Measurements from ENCODE around the gene WASHC3. TPM values are rescaled to one million over a fixed set of nuclear protein-coding genes. Genes with fewer than 3 reads are reported as not detected.

WASHC3 gene
- total RNA-seq, 1 donor from 2014 or later = 34.6 TPM

DNA sequence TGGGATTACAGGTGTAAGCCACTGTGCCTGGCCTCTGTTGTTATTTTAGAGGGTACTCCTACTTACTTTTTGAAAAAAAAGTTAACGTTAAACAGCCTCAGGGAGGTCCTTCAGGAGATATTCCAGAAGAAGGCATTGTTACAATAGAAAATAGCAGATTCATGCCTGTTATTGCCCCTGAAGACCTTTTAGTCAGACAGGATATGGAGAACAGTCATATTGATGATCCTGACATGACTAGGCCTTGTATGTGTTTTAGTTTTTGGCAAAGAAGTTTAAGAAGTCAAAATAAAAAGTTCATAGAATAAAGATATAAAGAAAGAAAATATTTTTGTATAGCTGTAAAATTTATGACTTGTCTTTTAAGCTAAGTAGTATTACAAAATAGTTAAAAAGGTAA, 45.3 kb downstream of the WASHC3 start:
- TF ChIP-seq, protein P1, sequence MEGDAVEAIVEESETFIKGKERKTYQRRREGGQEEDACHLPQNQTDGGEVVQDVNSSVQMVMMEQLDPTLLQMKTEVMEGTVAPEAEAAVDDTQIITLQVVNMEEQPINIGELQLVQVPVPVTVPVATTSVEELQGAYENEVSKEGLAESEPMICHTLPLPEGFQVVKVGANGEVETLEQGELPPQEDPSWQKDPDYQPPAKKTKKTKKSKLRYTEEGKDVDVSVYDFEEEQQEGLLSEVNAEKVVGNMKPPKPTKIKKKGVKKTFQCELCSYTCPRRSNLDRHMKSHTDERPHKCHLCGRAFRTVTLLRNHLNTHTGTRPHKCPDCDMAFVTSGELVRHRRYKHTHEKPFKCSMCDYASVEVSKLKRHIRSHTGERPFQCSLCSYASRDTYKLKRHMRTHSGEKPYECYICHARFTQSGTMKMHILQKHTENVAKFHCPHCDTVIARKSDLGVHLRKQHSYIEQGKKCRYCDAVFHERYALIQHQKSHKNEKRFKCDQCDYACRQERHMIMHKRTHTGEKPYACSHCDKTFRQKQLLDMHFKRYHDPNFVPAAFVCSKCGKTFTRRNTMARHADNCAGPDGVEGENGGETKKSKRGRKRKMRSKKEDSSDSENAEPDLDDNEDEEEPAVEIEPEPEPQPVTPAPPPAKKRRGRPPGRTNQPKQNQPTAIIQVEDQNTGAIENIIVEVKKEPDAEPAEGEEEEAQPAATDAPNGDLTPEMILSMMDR (IDR thresholded peaks at IDR 0.05) = no peak
- Histone ChIP-seq H3K4me1 (no peaks in the 10 kb centered on the region), H3K9me3 (no peaks in the 10 kb centered on the region), H3K4me3 (no peak overlapping the region), H3K27ac (no peak overlapping the region), H3K27me3 (no peaks in the 10 kb centered on the region), H3K36me3 (peaks cover 23% of the 10 kb centered on the region)
- intact Hi-C loops (cut with DNase I) = no loop called here
- DNase-seq = no peak
- no peak for ATAC-seq

DNA sequence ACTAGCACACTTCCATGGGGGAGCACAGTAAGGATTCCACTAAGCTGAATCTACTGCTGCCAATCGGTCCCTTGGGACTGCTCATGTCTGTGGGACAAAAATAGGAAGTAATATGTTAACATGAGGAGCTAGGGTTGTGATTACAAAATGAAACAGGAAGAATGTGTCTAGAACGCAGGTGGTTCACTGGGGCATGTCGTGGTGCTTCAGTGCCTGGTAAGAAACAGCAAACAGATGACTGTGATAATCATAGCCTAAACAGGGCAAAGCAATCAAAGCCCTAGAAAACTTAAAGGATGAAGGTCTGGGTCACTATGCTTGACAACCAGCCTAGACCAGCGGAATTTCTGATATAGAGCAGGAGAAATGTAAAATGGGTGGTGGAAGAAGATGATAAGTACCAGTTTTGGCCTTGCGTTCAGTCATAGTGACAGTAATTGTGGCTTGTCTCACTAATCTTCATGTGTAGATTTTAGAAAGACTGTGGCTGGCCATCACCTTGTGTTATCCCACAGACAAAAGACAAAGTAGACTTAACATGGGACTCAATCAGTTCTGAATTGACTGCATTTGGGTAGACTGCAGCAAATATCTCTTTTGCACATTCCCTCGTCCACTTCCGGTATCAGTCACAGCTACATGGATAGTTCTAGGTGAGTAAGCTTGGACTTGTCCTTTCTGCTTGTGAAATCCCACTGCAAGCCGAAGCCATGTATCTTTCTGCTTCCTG, 51.4 kb downstream of the WASHC3 start:
- Histone ChIP-seq H3K27me3 (no peaks in the 10 kb centered on the region), H3K27ac (no peak overlapping the region), H3K4me1 (no peaks in the 10 kb centered on the region), H3K36me3 (peaks cover 14% of the 10 kb centered on the region), H3K4me3 (no peak overlapping the region), H3K9me3 (no peaks in the 10 kb centered on the region)
- TF ChIP-seq, protein P1 (IDR thresholded peaks at IDR 0.05) = no peak
- DNase-seq (no peak), ATAC-seq (peak; percentile 80)
- intact Hi-C loops (cut with DNase I) = no loop called here

DNA sequence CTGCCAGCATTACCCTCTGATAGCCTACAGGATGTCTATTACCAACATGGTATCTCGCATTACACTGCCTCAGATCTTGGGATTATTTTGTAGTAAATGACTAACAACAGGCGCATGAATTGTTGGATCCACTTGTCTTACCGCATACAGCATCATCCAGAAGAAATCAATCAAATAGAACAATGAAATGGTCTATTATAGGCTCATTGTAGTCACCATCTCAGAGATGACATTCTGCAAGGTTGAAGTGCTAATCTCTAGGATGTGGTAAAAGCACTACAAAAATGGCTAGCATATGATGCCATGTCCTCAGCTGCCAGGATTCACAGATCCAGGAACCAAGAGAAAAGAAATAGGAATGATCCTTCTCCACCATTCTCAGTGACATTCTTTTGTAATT, 52.0 kb downstream of the WASHC3 start:
- Histone ChIP-seq H3K9me3 (no peaks in the 10 kb centered on the region), H3K27ac (no peak overlapping the region), H3K4me3 (no peak overlapping the region), H3K36me3 (peaks cover 14% of the 10 kb centered on the region), H3K27me3 (no peaks in the 10 kb centered on the region), H3K4me1 (no peaks in the 10 kb centered on the region)
- ATAC-seq (no peak), DNase-seq (no peak)
- TF ChIP-seq, protein P1 (IDR thresholded peaks at IDR 0.05) = no peak
- intact Hi-C loops (cut with DNase I) = no loop called here

DNA sequence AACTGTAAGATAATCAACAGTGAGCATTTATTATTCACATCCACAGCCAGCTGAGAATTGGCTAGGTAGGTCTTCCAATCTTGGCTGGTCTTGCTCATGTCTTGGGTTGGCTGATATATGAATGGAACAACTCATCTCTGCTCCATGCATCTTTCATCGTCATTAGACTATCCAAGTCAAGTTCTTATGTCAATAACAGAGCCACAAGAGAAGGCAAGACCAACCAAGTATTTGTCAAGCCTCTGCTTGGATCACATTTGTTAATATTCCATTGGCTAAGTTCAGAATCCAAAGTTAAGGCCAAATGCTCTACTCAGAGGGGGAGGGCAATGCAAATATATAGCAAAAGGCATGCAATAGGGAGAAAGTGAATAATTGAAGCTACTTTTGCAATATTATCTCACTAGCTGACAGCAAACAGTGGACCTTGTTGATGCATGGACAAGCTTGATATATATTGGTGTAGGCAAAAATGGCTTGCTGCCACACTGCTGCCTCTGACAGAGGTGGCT, 53.1 kb downstream of the WASHC3 start:
- no peak overlapping the region for H3K27ac ChIP-seq
- no peak for ATAC-seq
- peaks cover 14% of the 10 kb centered on the region for H3K36me3 ChIP-seq
- H3K4me3 ChIP-seq = no peak overlapping the region
- TF ChIP-seq, protein P1 (IDR thresholded peaks at IDR 0.05) = no peak
- no peaks in the 10 kb centered on the region for H3K9me3 ChIP-seq
- DNase-seq = no peak
- H3K4me1 ChIP-seq = no peaks in the 10 kb centered on the region
- no peaks in the 10 kb centered on the region for H3K27me3 ChIP-seq
- intact Hi-C loops (cut with DNase I) = no loop called here

DNA sequence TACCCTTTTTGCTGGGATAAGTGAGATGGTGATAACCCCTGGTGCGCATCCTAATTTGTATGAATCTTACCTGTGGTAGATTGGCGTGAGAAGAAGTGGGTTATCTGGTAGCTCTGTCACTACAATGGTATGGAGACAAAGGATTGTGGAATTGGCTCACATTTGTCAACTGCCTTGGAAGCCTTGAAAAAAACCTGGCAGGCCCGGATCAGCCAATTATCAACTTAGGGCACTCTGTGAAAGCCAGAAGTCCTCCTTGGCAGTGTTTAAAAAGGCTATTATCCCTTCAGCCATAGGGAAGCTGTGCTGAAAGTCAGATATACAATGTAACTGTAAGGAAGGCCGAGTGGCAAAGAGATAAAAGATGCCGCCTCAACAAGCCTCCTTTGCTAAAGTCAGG, 56.5 kb downstream of the WASHC3 start:
- intact Hi-C loops (cut with DNase I) = no loop called here
- Histone ChIP-seq H3K9me3 (no peaks in the 10 kb centered on the region), H3K27ac (no peak overlapping the region), H3K36me3 (no peaks in the 10 kb centered on the region), H3K27me3 (no peaks in the 10 kb centered on the region), H3K4me3 (no peak overlapping the region), H3K4me1 (no peaks in the 10 kb centered on the region)
- ATAC-seq = no peak
- TF ChIP-seq, protein P1 (IDR thresholded peaks at IDR 0.05) = no peak
- no peak for DNase-seq
